Glutamatergic neuron (in vitro differentiated cells): ENCODE results near the gene FLVCR2. TPM values are rescaled to one million over a fixed set of nuclear protein-coding genes. Genes with fewer than 3 reads are reported as not detected.

Source experiments
- DNase-seq: peaks from one replicate; pipeline ENCODE4 v3.0.0; 2022
- H3K27ac Mint-ChIP-seq: one replicate; pipeline ENCODE4 v1.8.0; 2020; ENCODE audit warnings: mild to moderate bottlenecking, mixed read lengths, inconsistent platforms; ENCODE audit not compliant: unreplicated experiment
- H3K27me3 Mint-ChIP-seq: one replicate; pipeline ENCODE4 v1.8.0; 2020; ENCODE audit warnings: mild to moderate bottlenecking, moderate library complexity, mixed read lengths, inconsistent platforms; ENCODE audit not compliant: unreplicated experiment
- H3K36me3 Mint-ChIP-seq: one replicate; pipeline ENCODE4 v1.8.0; 2020; ENCODE audit warnings: mild to moderate bottlenecking, mixed read lengths, inconsistent platforms; ENCODE audit not compliant: unreplicated experiment
- H3K4me1 Mint-ChIP-seq: one replicate; pipeline ENCODE4 v1.8.0; 2020; ENCODE audit warnings: mild to moderate bottlenecking, low read depth, mixed read lengths, inconsistent platforms; ENCODE audit not compliant: unreplicated experiment
- H3K4me3 Mint-ChIP-seq: one replicate; pipeline ENCODE4 v1.8.0; 2020; ENCODE audit warnings: mild to moderate bottlenecking, mixed read lengths, inconsistent platforms; ENCODE audit not compliant: unreplicated experiment
- H3K9me3 Mint-ChIP-seq: one replicate; pipeline ENCODE4 v1.8.0; 2020; ENCODE audit warnings: mild to moderate bottlenecking, moderate library complexity, mixed read lengths, inconsistent platforms; ENCODE audit not compliant: unreplicated experiment
- CTCF ChIP-seq: fragments of 200-600 bp; sonication (generic); IDR thresholded peaks from one replicate; pipeline ENCODE4 v1.5.0; 2021; ENCODE audit not compliant: partially characterized antibody, unreplicated experiment
- long read RNA-seq: library from polyadenylated mRNA; unstranded; transcript quantifications from one replicate; pipeline ENCODE4 v2.0.0, GENCODE V29; 2020; ENCODE audit not compliant: unreplicated experiment
- total RNA-seq: library from RNA; stranded (reverse); fragmentation: NEBNext Ultra II Directional; extraction: Animal tissue kit (Norgen Biotek cat#: 25700); gene quantifications from one replicate; pipeline ENCODE4 v1.2.1, GENCODE V29; 2021; ENCODE audit not compliant: unreplicated experiment

FLVCR2 gene
- total RNA-seq: not detected
- long read RNA-seq: 0 reads

- peaks cover 5% of the 10 kb centered on the region for H3K9me3 Mint-ChIP-seq
- H3K27me3 Mint-ChIP-seq: peaks cover 6% of the 10 kb centered on the region
- H3K4me3 Mint-ChIP-seq: peak within 1 kb of the TSS; percentile 86
- peaks cover 3% of the 10 kb centered on the region for H3K4me1 Mint-ChIP-seq
- H3K27ac Mint-ChIP-seq: no peak within 1 kb of the TSS
- peaks cover 4% of the 10 kb centered on the region for H3K36me3 Mint-ChIP-seq
- TF ChIP-seq CTCF: no peak
- peak; percentile 55 for DNase-seq
Observed at GRCh38 chr14:75578102-75578785, at the start of gene FLVCR2. FLVCR2 (plus strand) TSS chr14:75578620; CDS start chr14:75578973, 353 bp downstream.

GRCh38 chr14:75531256-75531655 lies 47.2 kb upstream of the FLVCR2 start:
- DNase-seq: no peak
- H3K9me3 Mint-ChIP-seq: no peaks in the 10 kb centered on the region
- no peak overlapping the region for H3K4me3 Mint-ChIP-seq
- peaks cover 4% of the 10 kb centered on the region for H3K4me1 Mint-ChIP-seq
- TF ChIP-seq CTCF: no peak
- H3K27me3 Mint-ChIP-seq: no peaks in the 10 kb centered on the region
- peaks cover 4% of the 10 kb centered on the region for H3K36me3 Mint-ChIP-seq
- H3K27ac Mint-ChIP-seq: no peak overlapping the region

GRCh38 chr14:75531660-75532317 lies 46.6 kb upstream of the FLVCR2 start:
- Mint-ChIP-seq H3K9me3 (no peaks in the 10 kb centered on the region), H3K27ac (no peak overlapping the region)

GRCh38 chr14:75533791-75534555 lies 44.4 kb upstream of the FLVCR2 start:
- no peaks in the 10 kb centered on the region for H3K4me1 Mint-ChIP-seq
- peaks cover 4% of the 10 kb centered on the region for H3K36me3 Mint-ChIP-seq
- no peak for DNase-seq
- no peaks in the 10 kb centered on the region for H3K9me3 Mint-ChIP-seq
- no peak overlapping the region for H3K4me3 Mint-ChIP-seq
- H3K27me3 Mint-ChIP-seq: no peaks in the 10 kb centered on the region
- TF ChIP-seq CTCF: no peak
- H3K27ac Mint-ChIP-seq: no peak overlapping the region

More at GRCh38 chr14:75531660-75532317, 46.6 kb upstream of the FLVCR2 start:
- Mint-ChIP-seq H3K4me1 (peaks cover 4% of the 10 kb centered on the region), H3K4me3 (no peak overlapping the region), H3K36me3 (peaks cover 4% of the 10 kb centered on the region), H3K27me3 (no peaks in the 10 kb centered on the region)
- DNase-seq: no peak
- no peak for TF ChIP-seq CTCF
